Measurements from ENCODE around the gene ARHGEF17. TPM values are rescaled to one million over a fixed set of nuclear protein-coding genes. Genes with fewer than 3 reads are reported as not detected.
A peak's percentile ranks its signal among the peaks of the same experiment; 100 is the strongest.

Gene ARHGEF17
- total and polyA plus RNA-seq, 2 of the 8 experiments (the other 6 are each of a cell fraction or from before 2014, with no cell fraction given): 11.3 to 14.6 TPM

DNA sequence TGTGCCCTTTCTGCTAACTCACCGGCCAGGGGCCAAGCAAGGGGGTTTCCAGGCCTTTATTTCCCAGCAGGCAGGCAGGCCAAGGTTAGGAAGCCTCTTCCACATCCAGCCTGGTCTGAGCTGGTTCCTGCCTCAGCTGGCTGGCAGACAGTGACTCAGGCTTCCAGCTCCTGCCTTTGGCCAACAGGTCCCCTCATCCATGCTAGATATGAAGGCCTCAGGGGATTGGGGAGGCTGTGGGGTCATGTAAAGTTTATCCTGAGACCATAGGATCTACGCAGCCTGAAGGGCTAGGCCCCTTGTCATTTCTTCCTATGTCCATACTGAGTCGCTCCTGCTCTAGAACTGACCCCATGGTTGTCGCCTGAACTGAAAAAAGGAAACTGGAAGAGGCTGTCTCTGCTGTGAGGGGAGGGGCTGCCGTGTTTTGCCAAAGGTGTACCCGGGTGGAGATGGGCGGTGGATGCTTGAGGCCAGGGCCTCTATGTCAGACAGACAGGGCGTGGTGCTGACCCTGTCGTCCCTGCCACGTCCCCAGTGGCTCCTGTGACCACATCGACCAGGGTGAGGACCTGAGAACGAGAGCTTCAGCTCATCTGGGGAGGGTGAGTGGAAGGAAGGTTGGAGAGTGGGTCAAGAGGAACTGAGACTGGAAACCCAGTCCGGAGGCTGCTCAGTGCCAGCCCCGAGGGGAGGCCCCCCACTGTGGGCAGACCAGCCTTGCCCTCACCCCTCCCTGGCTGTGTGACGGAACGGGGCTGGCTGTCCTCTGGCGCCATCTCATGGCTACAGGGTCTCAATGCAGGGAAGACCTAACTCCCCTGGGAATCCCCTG is 19.0 kb upstream of the ARHGEF17 start (continued):
- 0 out of 2 replicates have a peak, but pooled peaks have one; percentile 72 for TF ChIP-seq RXRA (IDR thresholded peaks at IDR 0.05; ENCODE audit: insufficient read depth, low read depth, low read length)

Data from H1 (cell line).